ENCODE measurements around the gene EMID1.

DNA sequence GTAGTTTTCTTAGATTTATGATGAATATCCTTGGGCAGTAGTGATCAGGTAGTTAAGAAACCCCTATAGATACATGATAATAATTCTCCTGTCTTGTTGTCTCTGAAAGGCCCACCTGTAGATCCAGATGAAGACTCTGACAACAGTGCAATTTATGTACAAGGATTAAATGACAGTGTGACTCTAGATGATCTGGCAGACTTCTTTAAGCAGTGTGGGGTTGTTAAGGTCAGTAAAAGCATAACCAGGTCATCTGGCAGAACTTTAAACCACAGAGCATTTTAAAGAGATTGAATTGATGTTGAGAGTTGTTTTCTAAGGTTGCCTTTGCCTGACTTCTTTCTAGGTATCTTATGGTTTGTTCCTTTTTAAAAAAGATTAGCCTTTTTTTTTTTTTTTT, 86.7 kb downstream of the EMID1 start:
- TF ChIP-seq, protein P1, sequence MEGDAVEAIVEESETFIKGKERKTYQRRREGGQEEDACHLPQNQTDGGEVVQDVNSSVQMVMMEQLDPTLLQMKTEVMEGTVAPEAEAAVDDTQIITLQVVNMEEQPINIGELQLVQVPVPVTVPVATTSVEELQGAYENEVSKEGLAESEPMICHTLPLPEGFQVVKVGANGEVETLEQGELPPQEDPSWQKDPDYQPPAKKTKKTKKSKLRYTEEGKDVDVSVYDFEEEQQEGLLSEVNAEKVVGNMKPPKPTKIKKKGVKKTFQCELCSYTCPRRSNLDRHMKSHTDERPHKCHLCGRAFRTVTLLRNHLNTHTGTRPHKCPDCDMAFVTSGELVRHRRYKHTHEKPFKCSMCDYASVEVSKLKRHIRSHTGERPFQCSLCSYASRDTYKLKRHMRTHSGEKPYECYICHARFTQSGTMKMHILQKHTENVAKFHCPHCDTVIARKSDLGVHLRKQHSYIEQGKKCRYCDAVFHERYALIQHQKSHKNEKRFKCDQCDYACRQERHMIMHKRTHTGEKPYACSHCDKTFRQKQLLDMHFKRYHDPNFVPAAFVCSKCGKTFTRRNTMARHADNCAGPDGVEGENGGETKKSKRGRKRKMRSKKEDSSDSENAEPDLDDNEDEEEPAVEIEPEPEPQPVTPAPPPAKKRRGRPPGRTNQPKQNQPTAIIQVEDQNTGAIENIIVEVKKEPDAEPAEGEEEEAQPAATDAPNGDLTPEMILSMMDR (IDR thresholded peaks at IDR 0.05): no peak
- TF ChIP-seq EP300 (IDR thresholded peaks at IDR 0.05; ENCODE audit: borderline replicate concordance in 1 of 2, low read depth in 1 of 2, low read length in 1 of 2) (no peak), CHD2 (IDR thresholded peaks at IDR 0.05; ENCODE audit: low read length, partially characterized antibody) (no peak), FOXM1 (IDR thresholded peaks at IDR 0.05; ENCODE audit: low read depth) (no peak), RAD21 (IDR thresholded peaks at IDR 0.05; ENCODE audit: low read length) (no peak), YY1 (IDR thresholded peaks at IDR 0.05; ENCODE audit: low read depth) (no peak), MEF2A (IDR thresholded peaks at IDR 0.05; ENCODE audit: borderline replicate concordance, low read depth) (no peak), TEAD4 (IDR thresholded peaks at IDR 0.05; ENCODE audit: borderline replicate concordance, insufficient read depth) (no peak), JUND (IDR thresholded peaks at IDR 0.05) (no peak), SMC3 (IDR thresholded peaks at IDR 0.05; ENCODE audit: low read depth, low read length) (no peak)
- TF ChIP-seq, protein P2, sequence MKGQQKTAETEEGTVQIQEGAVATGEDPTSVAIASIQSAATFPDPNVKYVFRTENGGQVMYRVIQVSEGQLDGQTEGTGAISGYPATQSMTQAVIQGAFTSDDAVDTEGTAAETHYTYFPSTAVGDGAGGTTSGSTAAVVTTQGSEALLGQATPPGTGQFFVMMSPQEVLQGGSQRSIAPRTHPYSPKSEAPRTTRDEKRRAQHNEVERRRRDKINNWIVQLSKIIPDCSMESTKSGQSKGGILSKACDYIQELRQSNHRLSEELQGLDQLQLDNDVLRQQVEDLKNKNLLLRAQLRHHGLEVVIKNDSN (IDR thresholded peaks at IDR 0.05; ENCODE audit: borderline replicate concordance, low read depth): no peak
- TF ChIP-seq, protein P3, sequence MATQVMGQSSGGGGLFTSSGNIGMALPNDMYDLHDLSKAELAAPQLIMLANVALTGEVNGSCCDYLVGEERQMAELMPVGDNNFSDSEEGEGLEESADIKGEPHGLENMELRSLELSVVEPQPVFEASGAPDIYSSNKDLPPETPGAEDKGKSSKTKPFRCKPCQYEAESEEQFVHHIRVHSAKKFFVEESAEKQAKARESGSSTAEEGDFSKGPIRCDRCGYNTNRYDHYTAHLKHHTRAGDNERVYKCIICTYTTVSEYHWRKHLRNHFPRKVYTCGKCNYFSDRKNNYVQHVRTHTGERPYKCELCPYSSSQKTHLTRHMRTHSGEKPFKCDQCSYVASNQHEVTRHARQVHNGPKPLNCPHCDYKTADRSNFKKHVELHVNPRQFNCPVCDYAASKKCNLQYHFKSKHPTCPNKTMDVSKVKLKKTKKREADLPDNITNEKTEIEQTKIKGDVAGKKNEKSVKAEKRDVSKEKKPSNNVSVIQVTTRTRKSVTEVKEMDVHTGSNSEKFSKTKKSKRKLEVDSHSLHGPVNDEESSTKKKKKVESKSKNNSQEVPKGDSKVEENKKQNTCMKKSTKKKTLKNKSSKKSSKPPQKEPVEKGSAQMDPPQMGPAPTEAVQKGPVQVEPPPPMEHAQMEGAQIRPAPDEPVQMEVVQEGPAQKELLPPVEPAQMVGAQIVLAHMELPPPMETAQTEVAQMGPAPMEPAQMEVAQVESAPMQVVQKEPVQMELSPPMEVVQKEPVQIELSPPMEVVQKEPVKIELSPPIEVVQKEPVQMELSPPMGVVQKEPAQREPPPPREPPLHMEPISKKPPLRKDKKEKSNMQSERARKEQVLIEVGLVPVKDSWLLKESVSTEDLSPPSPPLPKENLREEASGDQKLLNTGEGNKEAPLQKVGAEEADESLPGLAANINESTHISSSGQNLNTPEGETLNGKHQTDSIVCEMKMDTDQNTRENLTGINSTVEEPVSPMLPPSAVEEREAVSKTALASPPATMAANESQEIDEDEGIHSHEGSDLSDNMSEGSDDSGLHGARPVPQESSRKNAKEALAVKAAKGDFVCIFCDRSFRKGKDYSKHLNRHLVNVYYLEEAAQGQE (IDR thresholded peaks at IDR 0.05; ENCODE audit: low read depth, low read length): no peak
